HG03469 (cell line): ENCODE data around the gene ZNF469.
"Not testable (repeated sequence)": the region's sequence is repeated elsewhere in the genome, so short reads cannot be mapped to it uniquely, and the experiment has no call there.

Experiments
- ATAC-seq: cut with Tn5 transposase; IDR thresholded peaks from one replicate; pipeline ENCODE4 v1.9.1; 2021; ENCODE audit warnings: mild to moderate bottlenecking, moderate library complexity, moderate number of reproducible peaks; ENCODE audit not compliant: unreplicated experiment

Gene ZNF469

DNA sequence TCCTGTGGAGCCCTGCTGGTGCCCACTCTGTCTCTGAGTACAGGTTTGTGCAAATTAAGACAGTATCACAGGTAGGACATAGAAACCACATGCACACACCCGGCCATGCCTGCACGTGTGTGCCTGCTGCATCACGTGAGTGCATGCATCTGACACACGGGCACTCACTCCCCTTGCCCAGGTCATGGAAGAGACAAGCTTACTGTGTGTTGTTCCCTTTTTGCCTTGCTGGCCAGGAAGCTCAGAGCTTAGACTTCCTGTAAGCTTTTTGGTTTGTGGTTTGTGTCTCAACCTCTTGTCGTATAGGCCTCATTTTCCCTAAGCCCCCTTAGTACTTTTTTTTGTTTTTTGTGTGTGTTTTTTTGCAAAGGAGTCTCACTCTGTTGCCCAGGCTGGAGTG is 25.0 kb downstream of the ZNF469 start:
- ATAC-seq, result no peak

- ATAC-seq, result no peak
Measured at GRCh38 chr16:88408561-88409142, 25.9 kb downstream of the ZNF469 start.

DNA sequence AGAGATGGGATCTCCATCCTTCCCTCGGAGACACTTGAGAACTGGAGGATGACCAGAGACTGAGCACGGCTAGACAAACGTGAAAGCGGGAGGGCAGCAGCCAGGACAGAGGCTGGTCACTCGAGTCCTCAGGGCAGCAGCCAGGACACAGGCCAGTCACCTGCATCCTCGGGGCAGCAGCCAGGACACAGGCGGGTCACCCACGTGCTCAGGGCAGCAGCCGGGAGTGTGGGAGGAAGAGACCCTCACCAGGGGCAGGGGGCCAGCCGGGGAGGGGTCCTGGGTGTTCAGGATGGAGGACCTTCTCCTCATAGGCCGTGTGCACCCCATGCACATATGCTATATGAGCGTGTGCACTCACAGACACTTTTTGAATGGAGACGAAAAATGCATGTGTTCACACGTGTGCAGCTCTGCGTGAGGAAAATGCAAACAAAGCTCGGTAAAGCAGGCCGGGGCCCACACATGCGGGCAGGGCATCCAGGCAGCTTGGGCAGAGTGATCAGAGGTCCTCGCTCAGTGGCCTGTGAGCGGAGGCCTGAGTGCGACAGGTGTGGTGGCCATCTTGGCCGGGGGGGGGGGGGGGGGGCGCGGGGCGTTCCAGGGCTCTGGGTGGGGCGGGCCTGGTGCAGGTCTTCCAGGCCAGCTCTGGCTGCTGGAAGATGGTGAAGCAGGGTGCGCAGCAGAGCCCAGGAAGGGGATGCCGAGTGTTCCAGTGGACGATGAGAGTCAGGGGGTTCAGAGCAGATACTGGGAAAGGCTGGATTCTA is 26.7 kb downstream of the ZNF469 start:
- no peak for ATAC-seq

DNA sequence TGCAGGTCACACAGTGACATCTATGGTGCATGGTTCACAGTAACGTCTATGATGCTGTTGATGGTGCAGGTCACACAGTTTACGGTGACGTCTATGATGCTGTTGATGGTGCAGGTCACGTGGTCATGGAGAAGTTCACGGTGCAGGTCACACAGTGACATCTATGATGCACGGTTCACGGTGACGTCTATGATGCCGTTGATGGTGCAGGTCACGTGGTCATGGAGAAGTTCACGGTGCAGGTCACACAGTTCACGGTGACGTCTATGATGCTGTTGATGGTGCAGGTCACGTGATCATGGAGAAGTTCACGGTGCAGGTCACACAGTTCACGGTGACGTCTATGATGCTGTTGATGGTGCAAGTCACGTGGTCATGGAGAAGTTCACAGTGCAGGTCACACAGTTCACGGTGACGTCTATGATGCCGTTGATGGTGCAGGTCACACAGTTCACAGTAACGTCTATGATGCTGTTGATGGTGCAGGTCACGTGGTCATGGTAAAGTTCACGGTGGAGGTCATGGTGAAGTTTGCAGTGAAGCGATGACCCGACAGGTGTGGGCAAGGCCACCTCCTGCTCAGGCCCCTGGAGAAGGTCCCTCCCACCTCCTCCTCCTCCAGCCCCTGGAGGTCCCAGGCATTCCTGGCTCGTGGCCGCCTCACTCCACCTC is 27.7 kb downstream of the ZNF469 start:
- not testable (repeated sequence) for ATAC-seq

DNA sequence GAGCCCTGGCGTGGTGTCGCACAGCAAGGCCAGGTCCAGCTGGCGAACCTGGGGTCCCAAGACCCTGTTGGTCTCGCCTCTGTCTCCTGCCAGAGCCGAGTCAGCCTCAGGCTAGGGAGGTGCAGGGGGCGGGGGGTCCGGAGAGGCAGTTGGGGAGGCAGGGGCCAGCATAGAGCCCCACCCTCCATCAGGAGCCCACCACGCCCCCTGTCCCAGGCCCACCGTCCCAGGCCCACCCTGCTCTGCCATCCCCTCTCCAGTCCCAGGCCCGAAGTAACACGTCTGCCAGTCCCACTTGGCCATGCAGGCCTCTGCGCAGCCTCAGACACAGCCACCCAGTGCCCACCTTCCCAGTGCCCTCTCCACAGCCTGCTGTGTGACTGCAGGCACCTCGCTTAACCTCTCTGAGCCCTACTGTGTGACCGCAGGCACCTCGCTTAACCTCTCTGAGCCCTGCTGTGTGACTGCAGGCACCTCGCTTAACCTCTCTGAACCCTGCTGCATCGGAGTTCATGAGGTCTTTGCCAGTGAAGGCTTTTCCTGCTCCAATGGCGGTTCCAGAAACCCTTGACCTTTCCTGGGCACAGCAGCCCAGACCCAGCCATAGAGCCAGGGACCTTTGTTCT is 29.3 kb downstream of the ZNF469 start:
- ATAC-seq, result no peak

DNA sequence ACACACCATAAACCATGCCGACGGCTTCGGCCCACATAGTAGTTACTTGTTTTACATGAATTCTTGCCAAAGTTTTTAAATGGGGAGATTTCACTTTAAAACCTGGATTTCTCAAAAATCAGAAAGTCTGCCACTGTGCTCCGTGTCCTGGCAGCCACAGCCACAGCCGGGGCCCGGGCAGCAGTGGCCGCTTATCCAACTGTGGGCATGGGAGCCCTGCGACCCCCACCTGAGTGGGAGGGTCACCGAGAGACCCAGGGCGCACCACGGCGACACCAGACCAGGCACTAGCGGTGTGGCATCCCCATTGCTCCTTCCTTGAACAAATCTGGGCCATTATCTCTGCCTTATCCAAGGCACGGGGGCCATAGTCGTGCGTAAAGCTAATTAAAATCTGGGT is 30.0 kb downstream of the ZNF469 start:
- no peak for ATAC-seq

GRCh38 chr16:88413231-88413630 is 30.5 kb downstream of the ZNF469 start:
- no peak for ATAC-seq

DNA sequence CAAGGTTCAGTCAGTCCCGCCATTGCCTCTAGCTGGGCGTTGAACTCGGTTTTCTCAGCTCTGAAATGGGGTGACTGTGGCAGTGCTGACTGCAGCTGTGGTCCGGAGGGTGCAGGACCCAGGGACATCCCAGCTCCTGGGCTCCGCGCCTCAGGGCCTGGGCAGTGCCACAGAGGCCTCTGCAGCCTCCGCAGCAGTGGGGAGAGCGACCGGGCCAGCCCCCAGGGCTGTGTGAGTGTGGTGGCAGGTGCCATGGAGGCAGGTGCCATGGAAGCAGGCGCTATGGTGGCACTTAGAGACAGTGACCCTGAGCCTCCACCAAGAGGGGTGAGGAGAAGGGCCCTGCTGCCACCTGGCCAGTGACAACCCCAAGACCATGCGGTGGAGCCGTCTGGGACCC is 30.9 kb downstream of the ZNF469 start:
- no peak for ATAC-seq

- ATAC-seq, result no peak
Measured at GRCh38 chr16:88414521-88415380, 32.0 kb downstream of the ZNF469 start.

DNA sequence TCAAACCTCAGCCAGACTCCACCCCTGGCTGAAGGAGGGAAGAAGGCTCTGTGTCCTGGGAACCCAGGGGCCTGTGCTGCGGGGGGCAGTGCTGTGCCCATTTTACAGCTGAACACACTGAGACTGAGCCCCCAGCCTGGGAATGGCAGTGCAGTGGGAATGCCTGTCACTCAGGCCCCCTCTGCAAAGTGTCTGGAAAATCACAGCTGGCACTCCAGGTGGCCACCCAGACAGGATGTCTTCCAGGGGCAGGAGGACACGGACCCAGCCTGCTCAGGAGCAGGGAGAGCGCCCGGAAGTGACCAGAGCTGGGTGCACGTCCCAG is 32.6 kb downstream of the ZNF469 start:
- no peak for ATAC-seq

GRCh38 chr16:88415713-88416323 is 33.1 kb downstream of the ZNF469 start:
- no peak for ATAC-seq

DNA sequence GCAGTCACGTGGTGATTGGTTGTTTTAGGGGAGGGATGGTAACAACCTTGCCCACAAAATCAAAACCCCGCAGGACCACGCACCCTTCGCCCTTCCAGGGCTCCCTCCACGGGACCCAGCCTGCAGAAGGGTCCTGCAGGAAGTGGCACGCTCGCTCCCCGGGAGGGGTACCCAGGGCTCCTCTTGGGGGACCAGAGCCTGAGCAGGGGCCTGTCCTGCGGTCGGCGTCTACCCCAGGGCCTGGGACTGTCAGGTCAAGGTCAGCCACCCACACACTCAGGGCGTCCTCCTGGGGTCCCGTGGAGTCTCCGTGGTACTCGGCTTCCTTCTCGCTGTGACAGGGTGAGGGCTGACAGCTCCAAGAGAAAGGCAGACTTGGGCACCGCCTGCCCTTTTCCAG is 33.9 kb downstream of the ZNF469 start:
- ATAC-seq, result no peak

DNA sequence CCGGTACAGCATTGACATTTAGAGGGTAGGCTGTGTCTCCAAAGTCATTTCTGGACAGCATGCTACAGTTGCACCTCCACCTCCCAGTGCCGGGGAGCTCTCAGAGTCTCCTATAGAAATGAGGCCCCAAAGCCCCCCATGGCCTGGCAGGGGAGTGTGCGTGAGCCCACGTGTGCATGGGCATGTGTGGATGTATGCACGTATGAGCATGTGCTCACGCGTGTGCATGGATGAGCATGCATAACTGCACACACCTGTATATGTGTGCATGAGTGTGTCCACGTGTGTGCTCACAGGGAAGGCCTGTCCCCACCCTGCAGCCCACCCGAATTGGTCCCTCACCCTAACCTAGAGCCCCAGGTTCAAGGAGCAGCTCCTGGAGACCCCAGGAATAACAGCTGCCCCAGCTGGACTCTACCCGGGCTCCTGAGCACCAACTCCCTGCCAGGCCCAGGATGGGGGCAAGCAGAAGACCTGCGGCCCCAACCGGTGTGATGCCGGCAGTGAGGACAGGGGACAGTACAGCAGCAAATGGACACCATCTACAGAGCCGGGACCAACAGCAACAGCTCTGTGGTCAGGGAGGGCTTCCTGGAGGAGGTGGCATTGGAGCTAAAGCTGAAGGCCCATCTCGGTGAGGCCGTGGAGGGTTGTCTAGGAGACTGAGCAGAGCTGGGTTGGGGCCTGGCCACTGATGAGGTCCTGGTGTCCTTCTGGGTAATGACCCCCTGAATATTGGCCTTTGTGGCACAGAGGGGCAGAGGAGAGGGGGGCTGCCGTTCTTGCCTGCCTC is 35.1 kb downstream of the ZNF469 start:
- no peak for ATAC-seq

GRCh38 chr16:88418869-88419268 is 36.1 kb downstream of the ZNF469 start:
- no peak for ATAC-seq

GRCh38 chr16:88419790-88420189 is 37.0 kb downstream of the ZNF469 start:
- ATAC-seq, result no peak

- no peak for ATAC-seq
Measured at GRCh38 chr16:88420496-88420895, 37.7 kb downstream of the ZNF469 start.

DNA sequence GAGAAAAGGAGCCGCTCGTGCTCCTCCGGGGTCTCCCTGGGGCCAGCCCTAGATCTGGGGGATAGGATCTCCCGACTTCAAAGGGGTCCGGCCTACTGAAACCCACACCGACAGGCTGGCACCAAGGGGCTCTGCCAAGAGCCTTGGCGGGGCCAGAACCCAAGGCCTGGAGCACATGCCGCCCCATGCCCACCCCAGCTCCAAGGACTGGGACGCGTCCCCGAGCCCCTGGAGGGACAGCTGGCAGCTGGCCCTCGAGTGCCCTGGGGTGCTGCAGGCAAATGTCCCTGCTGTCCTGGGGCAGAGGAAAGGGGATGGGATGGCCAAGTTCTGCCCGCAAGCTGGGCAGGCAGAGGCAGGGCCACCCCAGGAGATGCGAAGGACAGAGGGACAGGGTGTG is 38.5 kb downstream of the ZNF469 start:
- no peak for ATAC-seq

GRCh38 chr16:88421871-88422433 is 39.2 kb downstream of the ZNF469 start:
- no peak for ATAC-seq

DNA sequence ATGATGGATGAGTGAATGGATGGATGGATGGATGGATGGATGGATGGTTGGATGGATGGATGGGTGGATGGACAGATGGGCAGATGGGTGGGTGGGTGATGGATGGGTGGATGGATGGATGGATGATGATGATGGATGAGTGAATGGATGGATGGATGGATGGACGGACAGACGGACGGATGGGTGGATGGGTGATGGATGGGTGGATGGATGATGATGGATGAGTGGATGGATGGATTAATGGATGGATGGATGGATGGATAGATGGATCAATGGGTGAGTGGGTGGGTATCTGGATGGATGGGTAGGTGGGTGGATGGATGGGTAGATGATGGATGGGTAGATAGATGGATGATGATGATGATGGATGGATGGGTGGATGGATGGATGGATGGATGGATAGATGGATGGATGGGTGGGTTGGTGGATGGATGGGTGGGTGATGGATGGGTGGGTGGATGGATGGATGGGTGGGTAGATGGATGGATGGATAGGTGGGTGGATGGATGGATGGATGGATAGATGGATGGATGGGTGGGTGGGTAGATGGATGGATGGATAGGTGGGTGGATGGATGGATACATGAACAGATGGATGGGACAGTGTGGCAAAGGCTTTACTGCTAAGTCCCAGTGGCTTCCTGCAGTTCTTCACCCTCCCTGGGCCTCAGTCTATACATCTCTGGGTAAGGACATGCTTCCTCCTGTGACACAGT is 40.1 kb downstream of the ZNF469 start:
- no peak for ATAC-seq
